Upper lobe of left lung (tissue), 6 donors: ENCODE measurements around the gene COL15A1. TPM values are rescaled to one million over a fixed set of nuclear protein-coding genes. Genes with fewer than 3 reads are reported as not detected.
A peak's percentile ranks its signal among the peaks of the same experiment; 100 is the strongest.

Source experiments
- ATAC-seq, 2 donors: fragments of 200-7000 bp; cut with Tn5 transposase; one replicate each; pipeline ENCODE4 v1.9.1; 2022; ENCODE audit warnings: mild to moderate bottlenecking in 2 of 2, moderate library complexity in 2 of 2; ENCODE audit not compliant: low FRiP score in 2 of 2
- DNase-seq, 2 donors: peaks; one replicate each; pipeline ENCODE4 v3.0.0-alpha.2; 2019 to 2020
- H3K27ac ChIP-seq, 4 donors: fragments of 200-600 bp; sonication (generic); one replicate each; pipeline ENCODE4 v1.5.1; 2016 to 2019
- H3K27me3 ChIP-seq, 4 donors: fragments of 200-600 bp; sonication (generic); one replicate each; pipeline ENCODE4 v1.5.1; 2017 to 2019
- H3K36me3 ChIP-seq, 4 donors: fragments of 200-600 bp; sonication (generic); one replicate each; pipeline ENCODE4 v1.5.1; 2016 to 2019
- H3K4me1 ChIP-seq, 4 donors: fragments of 200-600 bp; sonication (generic); one replicate each; pipeline ENCODE4 v1.5.1; 2018 to 2019
- H3K4me3 ChIP-seq, 4 donors: fragments of 200-600 bp; sonication (generic); one replicate each; pipeline ENCODE4 v1.5.1; 2017 to 2019; ENCODE audit warnings: mild to moderate bottlenecking in 2 of 4, moderate library complexity in 1 of 4
- H3K9me3 ChIP-seq, 4 donors: fragments of 200-600 bp; sonication (generic); one replicate each; pipeline ENCODE4 v1.5.1; 2018 to 2019
- CTCF ChIP-seq, 6 experiments: fragments of 450-650 bp in 4 of 6; fragments of 200-600 bp in 2 of 6; sonication (generic) in 2 of 6; IDR thresholded peaks; one replicate each; pipeline ENCODE4 v1.5.1; 2016 to 2019; ENCODE audit warnings: antibody characterized with exemption in 6 of 6
- EP300 ChIP-seq, 4 donors: sonication (generic); formaldehyde crosslinking; IDR thresholded peaks; one replicate each; pipeline ENCODE4 v1.5.1; 2017; ENCODE audit warnings: antibody characterized with exemption in 4 of 4, control low read depth in 2 of 4
- POLR2A ChIP-seq, 4 donors: fragments of 450-650 bp; IDR thresholded peaks; one replicate each; pipeline ENCODE4 v1.5.1; 2016 to 2017; ENCODE audit warnings: antibody characterized with exemption in 4 of 4, mild to moderate bottlenecking in 2 of 4
- POLR2AphosphoS5 ChIP-seq, 2 donors: sonication (generic); formaldehyde crosslinking; IDR thresholded peaks; one replicate each; pipeline ENCODE4 v1.5.1; 2017; ENCODE audit warnings: antibody characterized with exemption in 2 of 2
- WGBS, 2 donors: methylation state at CpG; one replicate each; pipeline ENCODE4 v1.1.5; 2017 to 2018; 5-methylcytosine and 5-hydroxymethylcytosine counted together
- total RNA-seq, 6 donors: library from RNA; depleted of rRNA in 4 of 6; stranded (reverse); fragments of >200 nt in 4 of 6; gene quantifications; one replicate each; pipeline versions ENCODE4 v1.1.0 to v1.2.1, GENCODE V29; 2016 to 2021
- donor health status: DM: no; HTN: no; CAD: no; lungs with moderate emphysema.
- donor health status: DM: no; HTN: yes; CAD: no; lungs with severe emphysema.

The COL15A1 gene
- total RNA-seq, 6 donors from 2014 or later, result 1.0 to 17.9 (median 2.7) TPM

DNA sequence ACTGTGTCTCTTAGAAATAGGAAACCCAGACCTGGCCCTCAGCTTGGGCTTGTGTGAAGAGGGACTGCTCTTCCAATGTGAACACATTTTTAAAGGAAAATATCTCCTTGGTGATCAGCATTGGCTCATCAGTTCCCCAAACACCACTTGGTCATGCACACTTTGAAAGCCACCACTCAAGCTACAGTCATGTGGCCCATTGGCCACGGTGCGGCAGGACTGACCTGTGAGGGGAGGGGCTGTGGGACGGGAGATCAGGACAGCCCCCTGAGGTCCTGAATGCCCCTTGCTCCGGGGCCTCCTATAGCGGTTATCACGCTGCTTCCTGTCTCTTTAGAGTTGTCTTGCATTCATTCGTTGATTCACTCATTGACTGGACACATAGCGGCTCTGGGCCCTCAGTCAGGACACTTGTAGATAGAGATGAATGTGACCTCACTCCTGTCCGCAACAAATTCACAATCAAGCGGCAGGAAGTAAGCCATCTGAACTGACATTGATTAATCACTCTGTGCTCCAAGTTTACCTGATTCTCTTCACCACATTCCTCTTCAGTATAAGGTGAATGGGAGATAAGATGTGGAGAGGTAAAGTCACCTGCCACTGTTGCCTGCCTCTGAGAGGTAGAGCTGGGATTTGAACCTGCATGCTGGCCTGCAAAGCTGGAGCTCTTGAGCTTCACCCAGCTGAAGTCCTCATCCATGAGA lies 73.1 kb downstream of the COL15A1 start:
- 92 to 97% methylated on average over 10 of the region's 10 CpGs for WGBS, 2 donors

DNA sequence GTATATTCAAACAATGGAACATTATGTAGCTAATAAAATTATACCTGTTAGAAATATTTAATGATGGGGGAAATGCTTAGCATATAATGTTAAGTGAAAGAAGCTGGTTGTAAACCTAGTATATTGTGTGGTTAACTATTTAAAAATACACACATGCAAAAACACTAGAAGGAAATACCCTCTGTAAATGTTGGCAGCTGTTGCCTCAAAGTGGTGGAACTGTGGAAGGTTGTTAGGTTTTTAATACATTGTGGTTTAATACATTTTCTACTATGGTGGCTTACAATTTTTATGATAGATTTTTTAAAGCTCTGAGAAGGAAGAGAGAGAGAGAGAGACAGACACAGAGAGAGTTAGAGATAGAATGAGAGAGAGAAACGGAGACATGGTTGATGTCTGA lies 74.9 kb downstream of the COL15A1 start:
- DNase-seq (no peak), ATAC-seq (no peak)
- Histone ChIP-seq H3K27me3 (no peaks in the 10 kb centered on the region), H3K27ac (no peak overlapping the region), H3K4me1 (no peaks in the 10 kb centered on the region), H3K36me3 (no peaks in the 10 kb centered on the region), H3K9me3 (no peaks in the 10 kb centered on the region), H3K4me3 (no peak overlapping the region)
- TF ChIP-seq POLR2A (IDR thresholded peaks at IDR 0.05) (no peak), EP300 (IDR thresholded peaks at IDR 0.05) (no peak), CTCF (IDR thresholded peaks at IDR 0.05) (no peak), POLR2AphosphoS5 (IDR thresholded peaks at IDR 0.05) (no peak)
- WGBS, 2 donors, result 73 to 83% methylated on average over 1 of the region's 1 CpG

More for the DNA sequence above, 73.1 kb downstream of the COL15A1 start:
- H3K36me3 ChIP-seq, result no peaks in the 10 kb centered on the region
- ATAC-seq, result no peak
- H3K27me3 ChIP-seq, result no peaks in the 10 kb centered on the region
- H3K4me1 ChIP-seq, result no peaks in the 10 kb centered on the region
- H3K27ac ChIP-seq, result no peak overlapping the region
- H3K4me3 ChIP-seq, result no peak overlapping the region
- TF ChIP-seq EP300 (IDR thresholded peaks at IDR 0.05) (no peak), POLR2AphosphoS5 (IDR thresholded peaks at IDR 0.05) (no peak), CTCF (IDR thresholded peaks at IDR 0.05) (no peak), POLR2A (IDR thresholded peaks at IDR 0.05) (no peak)
- H3K9me3 ChIP-seq, result no peaks in the 10 kb centered on the region
- DNase-seq, result no peak

DNA sequence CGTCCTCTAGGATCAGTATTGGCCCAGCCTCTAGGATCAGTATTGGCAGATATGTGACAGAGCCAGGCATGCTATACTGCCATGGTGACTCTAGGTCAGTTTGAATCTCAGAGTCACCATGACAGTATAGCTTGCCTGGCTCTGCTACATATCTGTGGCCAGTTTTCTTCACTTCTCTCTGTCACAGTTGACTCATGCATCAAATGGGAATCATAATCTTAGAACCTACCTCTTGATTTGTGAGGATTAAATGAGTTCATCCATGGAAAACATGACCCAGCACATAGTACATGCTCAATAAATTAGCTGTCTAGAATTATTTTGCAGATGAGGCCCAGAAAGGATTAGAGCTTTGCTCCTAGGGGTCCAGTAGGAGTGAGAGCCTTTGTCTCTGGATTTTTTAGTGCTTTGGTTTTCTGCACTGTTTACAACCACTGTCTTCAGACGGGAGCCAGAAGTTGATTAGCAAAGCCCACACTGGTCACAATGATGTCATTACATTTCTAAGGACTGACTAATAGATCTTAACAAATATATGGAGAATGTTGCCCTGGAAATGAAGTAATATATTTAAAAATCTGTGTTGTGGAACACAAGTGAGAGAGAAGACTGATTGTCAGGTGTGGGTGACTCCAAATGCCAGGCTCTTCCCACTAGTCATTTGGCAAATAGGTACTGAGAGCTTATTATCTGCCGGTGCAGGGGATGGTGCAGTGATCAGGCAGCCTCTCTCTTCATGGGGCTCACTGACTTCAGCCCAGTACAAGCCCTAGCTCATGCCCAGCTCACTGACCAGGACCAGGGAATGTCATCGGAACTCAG lies 76.0 kb downstream of the COL15A1 start:
- peak overlapping the region in 1 of 4 donors; percentile 3 for H3K27ac ChIP-seq
- DNase-seq (no peak), ATAC-seq (peak in 1 of 2 donors; percentile 89)
- H3K36me3 ChIP-seq, result no peaks in the 10 kb centered on the region
- H3K9me3 ChIP-seq, result no peaks in the 10 kb centered on the region
- H3K4me1 ChIP-seq, result no peaks in the 10 kb centered on the region
- WGBS, 2 donors, result 78 to 81% methylated on average over 4 of the region's 4 CpGs
- no peaks in the 10 kb centered on the region for H3K27me3 ChIP-seq
- TF ChIP-seq POLR2A (IDR thresholded peaks at IDR 0.05) (no peak), CTCF (IDR thresholded peaks at IDR 0.05) (no peak), POLR2AphosphoS5 (IDR thresholded peaks at IDR 0.05) (no peak), EP300 (IDR thresholded peaks at IDR 0.05) (no peak)
- no peak overlapping the region for H3K4me3 ChIP-seq

GRCh38 chr9:99020786-99021436 lies 77.2 kb downstream of the COL15A1 start:
- no peaks in the 10 kb centered on the region for H3K27me3 ChIP-seq
- ATAC-seq (no peak), DNase-seq (no peak)
- no peaks in the 10 kb centered on the region for H3K9me3 ChIP-seq
- peak overlapping the region in 1 of 4 donors; percentile 3 for H3K27ac ChIP-seq
- WGBS, 2 donors, result 85 to 95% methylated on average over 5 to 6 of the region's 8 CpGs
- H3K4me1 ChIP-seq, result no peaks in the 10 kb centered on the region
- no peaks in the 10 kb centered on the region for H3K36me3 ChIP-seq
- H3K4me3 ChIP-seq, result no peak overlapping the region
- TF ChIP-seq EP300 (IDR thresholded peaks at IDR 0.05) (no peak), POLR2AphosphoS5 (IDR thresholded peaks at IDR 0.05) (no peak), POLR2A (IDR thresholded peaks at IDR 0.05) (no peak), CTCF (IDR thresholded peaks at IDR 0.05) (no peak)
